ENCODE data around the gene ZNF563.
"Not testable (repeated sequence)": the region's sequence is repeated elsewhere in the genome, so short reads cannot be mapped to it uniquely, and the experiment has no call there.

ZNF563 gene

DNA sequence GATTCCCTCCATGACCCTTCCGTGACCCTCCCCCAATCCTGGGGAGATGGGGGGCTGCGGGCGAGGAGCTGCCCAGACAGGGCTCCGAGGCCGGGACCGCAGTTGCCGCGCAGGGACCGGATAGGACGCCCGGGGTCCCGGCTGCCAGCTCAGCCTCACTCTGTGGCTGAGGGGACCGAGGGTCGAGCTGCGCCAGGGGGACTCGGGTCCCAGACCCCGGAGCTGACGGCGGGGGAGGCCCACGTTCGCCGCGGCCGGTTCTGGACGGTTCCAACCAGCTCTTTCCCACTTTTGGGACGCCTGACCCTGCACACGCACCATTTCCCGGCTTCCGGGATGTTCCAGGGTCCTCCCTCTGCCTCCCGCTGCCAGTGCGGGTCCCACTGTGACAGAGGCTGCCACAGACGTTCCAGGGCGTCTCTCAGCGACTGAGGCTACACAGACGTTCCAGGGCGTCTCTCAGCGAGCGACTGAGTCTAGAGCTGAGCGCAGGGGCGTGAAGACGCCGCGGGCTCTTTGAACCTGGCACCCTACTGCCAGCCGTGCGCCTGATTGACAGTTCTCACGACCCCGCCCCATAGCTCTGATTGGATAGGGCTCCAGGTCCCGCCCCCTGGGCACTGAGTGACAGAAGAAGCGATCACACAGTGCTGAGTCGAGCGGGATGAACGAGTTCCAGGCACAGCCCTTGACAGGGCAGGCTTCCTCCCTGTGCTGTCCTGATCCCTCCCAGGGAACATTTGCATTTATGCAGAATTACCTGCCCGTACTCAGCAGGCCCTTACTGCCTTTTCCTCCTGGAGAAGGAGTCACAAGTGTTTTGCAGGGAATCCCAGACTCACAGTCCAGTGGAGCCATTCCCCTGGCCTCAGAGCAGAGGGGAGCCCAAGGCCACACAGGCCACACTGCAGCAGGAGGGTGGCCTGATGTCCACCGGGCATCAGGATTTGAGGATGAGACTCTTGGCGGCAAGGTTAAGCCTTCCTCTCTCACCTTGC, at the start of gene ZNF563:
Gene ZNF563 (minus strand): TSS at position 472 of the 998 bp plus-strand sequence. CDS start 151 bp downstream, at position 321.
- peak; percentile 98 for DNase-seq (ENCODE audit: low spot score)

- no peak for DNase-seq (ENCODE audit: low spot score)
These were observed 47.0 kb upstream of the ZNF563 start for GRCh38 chr19:12380444-12380737.

- no peak for DNase-seq (ENCODE audit: low spot score)
These were observed 46.5 kb upstream of the ZNF563 start for GRCh38 chr19:12379732-12380443.

DNA sequence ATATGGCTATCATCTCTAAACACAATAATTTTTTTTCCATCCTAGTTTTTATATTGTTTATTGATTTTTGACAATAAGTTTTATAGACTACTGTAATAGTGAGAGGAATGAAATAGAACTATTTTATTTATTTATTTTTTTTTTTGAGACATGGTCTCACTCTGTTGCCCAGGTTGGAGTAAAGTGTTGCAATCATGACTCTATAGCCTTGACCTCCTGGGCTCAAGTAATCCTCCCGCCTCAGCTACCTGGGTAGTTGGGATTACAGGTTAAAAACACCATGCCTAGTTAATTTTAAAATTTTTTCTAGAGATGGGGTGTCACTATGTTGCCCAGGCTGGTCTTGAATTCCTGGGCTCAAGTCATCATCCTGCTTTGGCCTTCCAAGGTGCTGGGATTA, 40.6 kb upstream of the ZNF563 start:
- DNase-seq (ENCODE audit: low spot score): no peak

GRCh38 chr19:12365236-12366162, 32.1 kb upstream of the ZNF563 start, which contains the start of gene ZNF442:
Gene ZNF442 (minus strand): TSS chr19:12365683. CDS start chr19:12363631, 2,052 bp downstream.
- DNase-seq (ENCODE audit: low spot score): peak; percentile 97

DNA sequence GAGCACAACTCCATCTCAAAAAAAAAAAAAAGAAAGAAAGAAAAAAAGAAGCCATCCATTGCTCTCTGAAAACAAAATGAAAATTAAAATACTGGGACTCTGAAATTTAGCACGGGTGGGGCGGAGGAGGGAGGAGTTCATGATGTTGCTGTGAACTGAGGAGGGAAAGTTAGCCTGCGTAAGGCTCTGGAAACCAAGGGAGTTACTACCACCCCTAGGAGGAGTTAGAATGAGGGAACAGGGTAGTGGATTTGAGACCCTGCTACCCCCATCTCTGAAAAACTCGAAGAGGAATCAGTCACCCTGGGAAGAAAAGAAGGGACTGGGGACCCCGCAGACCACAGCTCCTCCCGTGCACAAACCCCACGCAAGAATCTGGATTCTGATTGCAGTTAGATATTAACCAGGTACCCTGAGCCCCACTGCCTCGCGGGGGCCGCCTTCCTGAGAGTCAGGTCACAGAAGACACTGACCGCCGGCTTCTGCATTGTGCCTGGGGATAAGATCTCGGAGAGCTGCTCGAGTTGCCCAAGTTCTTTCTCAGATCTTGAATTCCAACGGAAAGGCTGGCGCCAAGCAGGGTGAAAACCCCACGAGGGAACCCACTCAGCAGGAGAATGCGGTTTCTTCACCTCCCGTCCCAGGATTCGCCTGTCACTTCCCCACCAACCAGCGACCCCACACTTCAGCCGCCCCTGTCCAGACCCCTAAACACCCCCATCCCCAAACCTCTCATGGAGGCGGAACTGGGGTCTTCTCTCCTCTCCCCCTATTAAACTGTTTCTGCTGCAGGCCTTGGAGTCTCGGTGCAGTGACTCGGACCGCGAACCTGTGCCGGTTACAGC, 31.2 kb upstream of the ZNF563 start:
- DNase-seq (ENCODE audit: low spot score): no peak

- not testable (repeated sequence) for DNase-seq (ENCODE audit: low spot score)
These were observed 28.8 kb upstream of the ZNF563 start for GRCh38 chr19:12362236-12362635.

GRCh38 chr19:12353375-12353774, 19.9 kb upstream of the ZNF563 start:
- no peak for DNase-seq (ENCODE audit: low spot score)

DNA sequence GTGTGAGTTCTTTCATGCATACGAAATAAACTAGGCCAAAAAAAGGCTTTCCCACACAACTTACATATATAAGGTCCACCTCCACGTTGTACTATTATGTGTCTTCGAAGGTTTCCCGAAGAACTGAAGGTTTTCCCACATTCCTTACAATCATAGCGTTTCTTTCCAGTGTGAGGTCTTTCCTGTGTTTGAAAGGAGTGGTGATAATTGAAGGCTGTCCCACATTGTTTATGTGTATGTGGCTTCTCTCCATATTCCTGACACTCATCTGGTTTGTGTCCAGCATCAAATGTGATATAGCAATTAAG, 17.4 kb upstream of the ZNF563 start:
- DNase-seq (ENCODE audit: low spot score): no peak

- no peak for DNase-seq (ENCODE audit: low spot score)
These were observed 16.9 kb upstream of the ZNF563 start for GRCh38 chr19:12350185-12350889.

DNA sequence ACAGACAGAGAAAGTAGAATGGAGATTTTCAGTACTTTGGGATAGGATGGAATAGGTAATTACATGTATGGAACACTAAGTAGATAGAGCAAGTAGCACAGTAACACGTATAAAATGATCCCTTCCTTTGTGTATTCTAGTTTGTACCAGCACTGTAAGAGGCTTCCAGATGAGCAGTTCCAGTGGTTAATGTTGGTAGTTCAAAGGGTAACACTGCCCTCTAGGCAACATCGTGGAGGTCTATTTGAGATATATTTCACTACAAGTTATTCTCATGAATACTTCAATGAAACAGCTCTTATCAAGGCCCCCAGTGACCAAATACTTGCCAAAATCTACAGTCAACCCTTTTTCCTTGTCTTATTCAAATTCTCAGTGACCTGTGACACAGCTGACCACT, 13.5 kb upstream of the ZNF563 start:
- DNase-seq (ENCODE audit: low spot score): no peak

DNA sequence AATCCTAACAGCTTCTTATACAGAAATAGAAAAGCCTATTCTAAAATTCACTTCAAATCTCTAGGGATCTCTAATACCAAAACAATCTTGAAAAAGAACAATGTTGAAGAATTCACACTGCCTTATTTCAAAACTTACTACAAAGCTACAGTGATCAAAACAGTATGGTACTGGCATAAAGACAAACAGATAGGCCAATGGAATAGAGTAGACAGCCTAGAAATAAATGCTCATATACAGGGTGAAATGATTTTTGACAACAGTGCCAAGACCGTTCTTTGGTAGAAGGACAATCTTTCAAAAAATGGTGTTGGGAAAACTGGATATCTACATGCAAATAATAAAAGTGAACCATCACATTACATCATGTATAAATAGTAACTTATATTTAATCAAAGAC, 11.8 kb upstream of the ZNF563 start:
- DNase-seq (ENCODE audit: low spot score): no peak

- DNase-seq (ENCODE audit: low spot score): no peak
These were observed 2.1 kb downstream of the ZNF563 start for GRCh38 chr19:12331211-12331941.

DNA sequence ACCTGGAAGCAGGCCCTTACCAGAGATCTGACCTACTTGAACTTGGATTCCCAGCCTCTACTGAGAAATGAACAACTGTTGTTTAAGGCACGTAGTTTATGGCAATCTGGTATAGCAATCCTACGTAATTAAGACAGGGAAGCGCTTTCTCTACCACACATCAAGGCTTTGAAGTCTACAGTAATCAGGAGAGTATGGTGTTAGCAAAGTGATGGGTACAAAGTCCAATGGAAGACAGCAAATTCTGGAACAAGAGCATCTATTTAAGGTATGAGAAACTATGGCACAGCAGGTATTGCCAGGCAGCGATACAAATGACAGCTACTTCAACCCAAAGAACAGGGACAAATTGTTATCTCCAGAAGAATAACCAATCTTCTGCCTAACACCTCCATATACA, 3.1 kb downstream of the ZNF563 start:
- DNase-seq (ENCODE audit: low spot score): no peak

DNA sequence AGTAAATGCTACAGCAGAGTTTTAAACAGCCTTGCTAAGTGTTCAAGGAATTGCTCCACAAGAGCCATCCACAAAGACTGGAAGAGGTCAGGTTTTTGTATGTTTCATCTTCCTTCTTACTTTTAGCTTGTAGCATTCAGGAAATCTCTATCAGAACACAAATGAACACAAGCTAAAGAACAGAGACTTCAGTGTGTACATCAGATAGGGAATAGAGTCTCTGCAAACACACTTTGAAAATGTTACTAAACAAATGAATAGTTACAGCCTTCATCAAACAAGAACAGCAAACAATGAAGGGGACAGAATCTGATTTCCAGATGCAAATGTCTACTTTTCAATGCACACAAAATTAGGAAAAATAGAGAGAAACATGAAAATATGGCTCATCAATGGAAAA, 7.7 kb downstream of the ZNF563 start:
- DNase-seq (ENCODE audit: low spot score): no peak

GRCh38 chr19:12318782-12319413, 14.5 kb downstream of the ZNF563 start:
- DNase-seq (ENCODE audit: low spot score): no peak

DNA sequence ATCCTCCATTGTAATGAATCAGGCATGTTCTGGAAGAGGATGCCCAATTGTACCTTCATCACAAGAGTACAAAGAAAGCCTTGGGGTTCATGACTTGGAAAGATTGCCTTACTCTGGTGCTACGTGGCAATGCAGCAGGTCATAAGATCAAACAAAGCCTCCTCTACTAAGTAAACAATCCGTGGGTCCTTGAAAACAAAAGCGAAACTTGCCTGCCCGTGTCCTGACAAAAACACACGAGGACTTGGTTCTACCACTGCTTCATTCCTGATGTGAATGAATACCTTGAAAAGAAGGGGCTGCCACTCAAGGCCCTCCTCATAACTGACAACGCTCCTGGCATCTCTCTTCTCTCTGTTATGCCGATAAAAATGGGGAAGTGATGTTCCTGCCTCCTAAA, 18.9 kb downstream of the ZNF563 start:
- no peak for DNase-seq (ENCODE audit: low spot score)

GRCh38 chr19:12308891-12309290, 24.5 kb downstream of the ZNF563 start:
- not testable (repeated sequence) for DNase-seq (ENCODE audit: low spot score)

DNA sequence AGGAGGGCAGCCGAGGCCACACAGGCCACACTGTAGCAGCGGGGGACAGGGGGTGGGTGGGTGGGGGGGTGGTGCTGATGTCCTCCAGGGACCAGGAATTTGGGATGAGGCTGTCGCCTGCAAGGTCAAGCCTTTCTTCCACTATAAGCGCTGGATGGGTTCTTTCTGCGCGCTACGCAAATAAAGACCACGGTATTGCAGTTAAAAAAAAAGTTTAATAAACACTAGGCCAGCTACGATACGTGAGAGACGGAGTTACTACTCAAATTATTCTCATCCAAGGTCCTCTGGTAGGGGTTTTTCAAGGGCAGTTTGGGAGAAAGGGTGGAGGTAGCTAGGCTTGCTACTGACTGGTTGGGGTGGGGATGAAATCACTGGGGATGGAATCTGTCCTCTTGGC, 38.2 kb downstream of the ZNF563 start:
- DNase-seq (ENCODE audit: low spot score): no peak
